ENCODE measurements around the gene SRSF5. TPM values are rescaled to one million over a fixed set of nuclear protein-coding genes. Genes with fewer than 3 reads are reported as not detected.

SRSF5 gene
- total and polyA plus RNA-seq, 2 donors (not counting 3 experiments of a cell fraction or from before 2014, with no cell fraction given) = 192 to 253 TPM

DNA sequence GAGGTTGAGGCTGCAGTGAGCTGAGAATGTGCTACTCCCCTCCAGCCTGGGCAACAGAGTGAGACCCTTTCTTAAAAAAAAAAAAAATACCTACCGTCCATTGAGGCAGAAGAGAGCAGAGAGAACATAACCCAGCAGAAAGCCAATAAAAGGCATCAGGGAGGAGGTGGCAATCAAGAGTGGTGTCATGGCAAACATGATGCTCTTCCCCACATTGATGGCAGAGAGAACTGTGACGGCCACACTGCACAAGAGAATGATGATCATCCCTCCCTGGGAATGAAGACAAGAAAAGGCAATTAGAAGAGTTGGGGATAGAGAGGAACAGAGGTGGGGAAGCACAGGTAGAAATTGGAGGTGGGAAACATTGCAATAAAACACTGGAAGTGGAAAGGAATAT lies 12.1 kb downstream of the SRSF5 start:
- TF ChIP-seq JUN (IDR thresholded peaks at IDR 0.05; ENCODE audit: borderline replicate concordance, insufficient read depth, insufficient read length, low read depth) (no peak), MYC (IDR thresholded peaks at IDR 0.05; ENCODE audit: low read depth, low read length) (no peak), FOS (IDR thresholded peaks at IDR 0.05; ENCODE audit: borderline replicate concordance, insufficient read depth, low read length) (no peak), POLR2A (IDR thresholded peaks at IDR 0.05; ENCODE audit: low read depth, low read length) (no peak), POLR2AphosphoS5 (IDR thresholded peaks at IDR 0.05; ENCODE audit: insufficient read depth, low read depth, low read length) (no peak), EZH2 (IDR thresholded peaks at IDR 0.05; ENCODE audit: borderline replicate concordance, low read depth, low read length, severe bottlenecking) (no peak)
- TF ChIP-seq, protein P1, sequence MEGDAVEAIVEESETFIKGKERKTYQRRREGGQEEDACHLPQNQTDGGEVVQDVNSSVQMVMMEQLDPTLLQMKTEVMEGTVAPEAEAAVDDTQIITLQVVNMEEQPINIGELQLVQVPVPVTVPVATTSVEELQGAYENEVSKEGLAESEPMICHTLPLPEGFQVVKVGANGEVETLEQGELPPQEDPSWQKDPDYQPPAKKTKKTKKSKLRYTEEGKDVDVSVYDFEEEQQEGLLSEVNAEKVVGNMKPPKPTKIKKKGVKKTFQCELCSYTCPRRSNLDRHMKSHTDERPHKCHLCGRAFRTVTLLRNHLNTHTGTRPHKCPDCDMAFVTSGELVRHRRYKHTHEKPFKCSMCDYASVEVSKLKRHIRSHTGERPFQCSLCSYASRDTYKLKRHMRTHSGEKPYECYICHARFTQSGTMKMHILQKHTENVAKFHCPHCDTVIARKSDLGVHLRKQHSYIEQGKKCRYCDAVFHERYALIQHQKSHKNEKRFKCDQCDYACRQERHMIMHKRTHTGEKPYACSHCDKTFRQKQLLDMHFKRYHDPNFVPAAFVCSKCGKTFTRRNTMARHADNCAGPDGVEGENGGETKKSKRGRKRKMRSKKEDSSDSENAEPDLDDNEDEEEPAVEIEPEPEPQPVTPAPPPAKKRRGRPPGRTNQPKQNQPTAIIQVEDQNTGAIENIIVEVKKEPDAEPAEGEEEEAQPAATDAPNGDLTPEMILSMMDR (IDR thresholded peaks at IDR 0.05; ENCODE audit: extremely low read depth in 1 of 2, insufficient read depth in 1 of 2, low read depth in 1 of 2, low read length in 2 of 2) = no peak
- ChIA-PET CTCF (no interaction called here), POLR2A (no interaction called here)
- Histone ChIP-seq H3K9ac (replicated peaks; ENCODE audit: extremely low read depth, insufficient read depth, low read length) (no peak overlapping the region), H4K20me1 (replicated peaks; ENCODE audit: control insufficient read depth, extremely low read depth, insufficient read depth, low read length) (peaks cover 5% of the 10 kb centered on the region), H3K27me3 (ENCODE audit: control insufficient read depth in 2 of 2, insufficient read depth in 2 of 2, low read length in 2 of 2) (no peaks in the 10 kb centered on the region), H3K36me3 (ENCODE audit: control insufficient read depth in 2 of 2, extremely low read depth in 1 of 2, insufficient read depth in 2 of 2, low read length in 2 of 2) (peaks cover 15 to 23% of the 10 kb centered on the region in 2 experiments), H2AFZ (ENCODE audit: low read depth, low read length) (no peak overlapping the region), H3K4me1 (ENCODE audit: control insufficient read depth, extremely low read depth, insufficient read depth, low read length) (no peaks in the 10 kb centered on the region), H3K4me3 (replicated peaks in 1 of 3; ENCODE audit: insufficient read depth in 1 of 3, low read depth in 1 of 3, low read length in 3 of 3) (no peak overlapping the region), H3K4me2 (ENCODE audit: insufficient read depth, low read length) (no peak overlapping the region), H3K9me1 (replicated peaks; ENCODE audit: control insufficient read depth, extremely low read depth, insufficient read depth, low read length) (no peaks in the 10 kb centered on the region), H3K27ac (ENCODE audit: insufficient read depth, low read depth, low read length) (no peak overlapping the region), H3K79me2 (ENCODE audit: control insufficient read depth, insufficient read depth, low read length) (no peaks in the 10 kb centered on the region), H3K9me3 (replicated peaks; ENCODE audit: control insufficient read depth, insufficient read depth, low read length) (no peaks in the 10 kb centered on the region)
- DNase-seq (ENCODE audit: low read depth, low spot score) (no peak), FAIRE-seq (no peak)
- intact Hi-C loops (cut with micrococcal nuclease) = no loop called here
- no TSS peak for BruUV-seq (replicated peaks)
- dilution Hi-C loops (cut with MboI; ENCODE audit: extremely low pct_ligation_motif_present, low sequenced_read_pairs) = no loop called here

All from endothelial cell of umbilical vein (primary cell).